ENCODE data around the gene TIMM10B. TPM values are rescaled to one million over a fixed set of nuclear protein-coding genes. Genes with fewer than 3 reads are reported as not detected.

Gene TIMM10B
- total RNA-seq, 1 donor from 2014 or later = 27.4 TPM

DNA sequence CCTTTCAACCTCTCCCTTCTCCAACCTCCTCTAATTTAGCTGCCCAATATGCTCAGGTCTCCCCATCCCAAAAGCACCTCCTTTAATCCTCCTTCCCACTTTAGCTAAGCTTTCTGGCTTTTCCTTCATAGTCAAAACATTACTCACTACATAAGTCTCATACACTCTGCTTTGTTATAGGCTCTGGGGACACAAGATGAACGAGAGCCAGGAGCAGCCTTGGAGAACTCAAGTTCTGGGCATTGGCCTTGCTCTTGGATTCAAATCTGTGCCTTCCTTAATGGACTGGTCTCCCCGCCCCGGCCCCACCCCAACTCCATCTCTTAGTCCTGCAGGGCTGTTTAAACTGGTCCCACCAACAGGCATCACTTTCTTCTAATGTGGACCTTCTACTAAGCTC, 29.1 kb upstream of the TIMM10B start:
- H3K4me1 Mint-ChIP-seq (ENCODE audit: low read depth) = peaks cover 14% of the 10 kb centered on the region
- no peak overlapping the region for H3K27ac Mint-ChIP-seq (ENCODE audit: unreplicated experiment)
- no peak for DNase-seq (ENCODE audit: low spot score)
- H3K27me3 Mint-ChIP-seq (ENCODE audit: low read depth) = no peaks in the 10 kb centered on the region
- peaks cover 27% of the 10 kb centered on the region for H3K36me3 Mint-ChIP-seq (ENCODE audit: low read depth)
- TF ChIP-seq, protein P1, sequence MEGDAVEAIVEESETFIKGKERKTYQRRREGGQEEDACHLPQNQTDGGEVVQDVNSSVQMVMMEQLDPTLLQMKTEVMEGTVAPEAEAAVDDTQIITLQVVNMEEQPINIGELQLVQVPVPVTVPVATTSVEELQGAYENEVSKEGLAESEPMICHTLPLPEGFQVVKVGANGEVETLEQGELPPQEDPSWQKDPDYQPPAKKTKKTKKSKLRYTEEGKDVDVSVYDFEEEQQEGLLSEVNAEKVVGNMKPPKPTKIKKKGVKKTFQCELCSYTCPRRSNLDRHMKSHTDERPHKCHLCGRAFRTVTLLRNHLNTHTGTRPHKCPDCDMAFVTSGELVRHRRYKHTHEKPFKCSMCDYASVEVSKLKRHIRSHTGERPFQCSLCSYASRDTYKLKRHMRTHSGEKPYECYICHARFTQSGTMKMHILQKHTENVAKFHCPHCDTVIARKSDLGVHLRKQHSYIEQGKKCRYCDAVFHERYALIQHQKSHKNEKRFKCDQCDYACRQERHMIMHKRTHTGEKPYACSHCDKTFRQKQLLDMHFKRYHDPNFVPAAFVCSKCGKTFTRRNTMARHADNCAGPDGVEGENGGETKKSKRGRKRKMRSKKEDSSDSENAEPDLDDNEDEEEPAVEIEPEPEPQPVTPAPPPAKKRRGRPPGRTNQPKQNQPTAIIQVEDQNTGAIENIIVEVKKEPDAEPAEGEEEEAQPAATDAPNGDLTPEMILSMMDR (IDR thresholded peaks at IDR 0.05) = no peak
- no peak overlapping the region for H3K4me3 Mint-ChIP-seq (ENCODE audit: unreplicated experiment)
- H3K9me3 Mint-ChIP-seq (ENCODE audit: low read depth) = no peaks in the 10 kb centered on the region

DNA sequence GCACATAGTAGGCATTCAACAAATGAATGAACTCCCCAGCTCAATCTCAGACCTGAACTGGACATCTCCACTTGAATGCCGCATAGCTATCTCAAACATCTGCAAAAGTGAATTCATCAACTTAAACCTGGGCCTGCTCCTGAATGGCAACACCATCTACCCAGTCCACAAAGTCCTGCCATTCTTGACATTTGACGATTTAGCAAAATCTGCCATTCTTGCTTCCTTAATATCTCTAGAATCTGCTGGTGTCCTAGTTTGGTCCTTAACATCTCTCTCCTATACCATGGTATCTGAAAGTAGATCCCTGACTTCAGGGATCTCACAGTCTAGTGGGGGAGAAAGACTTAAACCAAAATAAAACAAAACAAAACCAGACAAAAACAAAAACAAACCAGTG, 28.1 kb upstream of the TIMM10B start:
- no peak for DNase-seq (ENCODE audit: low spot score)
- Mint-ChIP-seq H3K4me3 (ENCODE audit: unreplicated experiment) (no peak overlapping the region), H3K9me3 (ENCODE audit: low read depth) (no peaks in the 10 kb centered on the region), H3K27me3 (ENCODE audit: low read depth) (no peaks in the 10 kb centered on the region), H3K27ac (ENCODE audit: unreplicated experiment) (no peak overlapping the region), H3K4me1 (ENCODE audit: low read depth) (peaks cover 14% of the 10 kb centered on the region), H3K36me3 (ENCODE audit: low read depth) (peaks cover 22% of the 10 kb centered on the region)
- TF ChIP-seq, protein P1 (IDR thresholded peaks at IDR 0.05) = no peak

DNA sequence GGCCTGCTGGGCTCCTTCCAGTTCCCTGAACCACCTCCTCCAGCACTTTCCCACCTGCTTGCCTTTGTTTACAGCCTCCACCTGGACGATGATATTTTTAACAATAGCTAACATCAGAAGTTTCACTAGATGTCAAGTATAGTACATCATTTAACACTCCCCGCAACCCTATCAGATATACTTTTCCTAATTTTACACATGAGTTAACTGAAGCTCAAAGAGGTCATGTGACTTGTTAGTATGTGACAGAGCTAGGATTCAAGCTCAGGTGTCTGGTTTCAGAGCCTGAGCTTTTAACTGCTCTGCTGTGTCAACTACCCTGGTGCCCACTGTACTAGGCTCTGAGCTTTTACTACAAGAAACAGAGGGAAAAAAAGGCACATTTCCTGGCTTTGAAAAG, 26.2 kb upstream of the TIMM10B start:
- Mint-ChIP-seq H3K27ac (ENCODE audit: unreplicated experiment) (no peak overlapping the region), H3K4me1 (ENCODE audit: low read depth) (peaks cover 14% of the 10 kb centered on the region), H3K4me3 (ENCODE audit: unreplicated experiment) (no peak overlapping the region), H3K36me3 (ENCODE audit: low read depth) (peaks cover 22% of the 10 kb centered on the region), H3K9me3 (ENCODE audit: low read depth) (no peaks in the 10 kb centered on the region), H3K27me3 (ENCODE audit: low read depth) (no peaks in the 10 kb centered on the region)
- TF ChIP-seq, protein P1 (IDR thresholded peaks at IDR 0.05) = no peak
- no peak for DNase-seq (ENCODE audit: low spot score)

GRCh38 chr11:6456361-6457073, 24.8 kb upstream of the TIMM10B start:
- H3K27me3 Mint-ChIP-seq (ENCODE audit: low read depth) = no peaks in the 10 kb centered on the region
- H3K9me3 Mint-ChIP-seq (ENCODE audit: low read depth) = no peaks in the 10 kb centered on the region
- H3K4me1 Mint-ChIP-seq (ENCODE audit: low read depth) = peaks cover 14% of the 10 kb centered on the region
- no peak for DNase-seq (ENCODE audit: low spot score)
- TF ChIP-seq, protein P1 (IDR thresholded peaks at IDR 0.05) = no peak
- H3K36me3 Mint-ChIP-seq (ENCODE audit: low read depth) = peaks cover 27% of the 10 kb centered on the region
- H3K4me3 Mint-ChIP-seq (ENCODE audit: unreplicated experiment) = no peak overlapping the region
- H3K27ac Mint-ChIP-seq (ENCODE audit: unreplicated experiment) = no peak overlapping the region

DNA sequence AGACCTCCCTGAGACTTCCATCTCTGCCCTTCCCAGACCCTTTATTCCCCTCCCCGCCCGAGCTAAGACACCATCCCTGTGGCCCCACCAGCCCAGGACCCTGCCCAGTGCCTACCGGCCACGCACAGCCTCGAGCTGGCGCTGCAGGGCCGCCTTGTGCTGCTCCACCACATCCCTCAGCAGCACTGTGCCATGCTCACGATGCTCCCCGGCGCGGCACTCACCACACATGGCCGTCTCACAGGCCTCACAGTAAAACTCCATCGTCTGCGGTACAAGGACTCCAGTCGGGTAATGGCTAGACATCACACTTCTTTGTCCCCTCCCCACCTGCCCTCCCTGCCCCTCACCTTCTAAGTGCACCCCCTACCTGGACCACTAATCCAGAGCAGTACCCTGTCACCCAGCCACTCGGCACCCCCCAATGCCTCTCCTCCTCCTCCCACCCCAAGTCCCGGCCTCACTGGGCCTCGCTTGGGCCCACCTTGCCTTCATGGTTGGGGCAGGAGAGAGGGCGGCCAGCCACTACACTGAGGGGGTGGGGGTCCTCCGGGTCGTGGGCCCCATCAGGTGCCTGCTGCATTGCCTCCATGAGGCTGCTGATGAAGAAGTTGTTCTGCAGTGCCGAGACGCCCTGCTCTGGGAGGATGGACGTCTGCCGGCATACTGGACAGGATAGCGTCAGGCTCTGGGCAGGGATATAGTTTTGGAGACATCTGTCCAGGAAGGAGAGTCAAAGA, 23.6 kb upstream of the TIMM10B start:
- Mint-ChIP-seq H3K4me3 (ENCODE audit: unreplicated experiment) (no peak overlapping the region), H3K36me3 (ENCODE audit: low read depth) (peaks cover 28% of the 10 kb centered on the region), H3K27ac (ENCODE audit: unreplicated experiment) (no peak overlapping the region), H3K9me3 (ENCODE audit: low read depth) (no peaks in the 10 kb centered on the region), H3K4me1 (ENCODE audit: low read depth) (peaks cover 5% of the 10 kb centered on the region), H3K27me3 (ENCODE audit: low read depth) (no peaks in the 10 kb centered on the region)
- no peak for DNase-seq (ENCODE audit: low spot score)
- TF ChIP-seq, protein P1 (IDR thresholded peaks at IDR 0.05) = no peak
